ENCODE measurements around the gene SLFN5.

DNA sequence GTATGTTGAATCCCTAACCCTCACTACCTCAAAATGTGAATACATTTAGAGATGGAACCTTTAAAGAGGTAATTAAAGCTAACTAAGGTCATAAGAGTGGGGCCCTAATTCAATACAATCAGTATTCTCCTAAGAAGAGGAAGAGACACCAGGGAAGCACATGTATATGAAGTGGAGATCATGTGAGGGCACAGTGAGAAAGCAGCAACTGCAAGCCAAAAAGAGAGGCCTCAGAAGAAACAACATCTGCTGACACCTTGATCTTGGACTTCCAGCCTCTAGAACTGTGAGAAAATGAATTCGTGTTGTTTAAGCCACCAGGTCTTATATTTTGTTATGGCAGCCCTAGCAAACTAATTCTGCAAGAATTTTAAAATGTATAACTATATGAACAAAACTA lies 13.2 kb upstream of the SLFN5 start:
- TF ChIP-seq CTCF (IDR thresholded peaks at IDR 0.05; ENCODE audit: poor library complexity, severe bottlenecking): no peak
- TF ChIP-seq EP300 (conservative IDR thresholded peaks at IDR 0.05; ENCODE audit: poor library complexity, severe bottlenecking): no peak
- TF ChIP-seq EZH2 (IDR thresholded peaks at IDR 0.05; ENCODE audit: borderline replicate concordance, insufficient read depth, low read length, poor library complexity, severe bottlenecking): no peak
- TF ChIP-seq RAD21 (conservative IDR thresholded peaks at IDR 0.05): no peak
- no peak for TF ChIP-seq SMC3 (conservative IDR thresholded peaks at IDR 0.05; ENCODE audit: poor library complexity)
- TF ChIP-seq POLR2AphosphoS5 (IDR thresholded peaks at IDR 0.05): no peak
- no peak for TF ChIP-seq TAF1 (IDR thresholded peaks at IDR 0.05; ENCODE audit: low read depth)

Data from neural cell (in vitro differentiated cells).